ENCODE measurements around the gene MRPL27.

DNA sequence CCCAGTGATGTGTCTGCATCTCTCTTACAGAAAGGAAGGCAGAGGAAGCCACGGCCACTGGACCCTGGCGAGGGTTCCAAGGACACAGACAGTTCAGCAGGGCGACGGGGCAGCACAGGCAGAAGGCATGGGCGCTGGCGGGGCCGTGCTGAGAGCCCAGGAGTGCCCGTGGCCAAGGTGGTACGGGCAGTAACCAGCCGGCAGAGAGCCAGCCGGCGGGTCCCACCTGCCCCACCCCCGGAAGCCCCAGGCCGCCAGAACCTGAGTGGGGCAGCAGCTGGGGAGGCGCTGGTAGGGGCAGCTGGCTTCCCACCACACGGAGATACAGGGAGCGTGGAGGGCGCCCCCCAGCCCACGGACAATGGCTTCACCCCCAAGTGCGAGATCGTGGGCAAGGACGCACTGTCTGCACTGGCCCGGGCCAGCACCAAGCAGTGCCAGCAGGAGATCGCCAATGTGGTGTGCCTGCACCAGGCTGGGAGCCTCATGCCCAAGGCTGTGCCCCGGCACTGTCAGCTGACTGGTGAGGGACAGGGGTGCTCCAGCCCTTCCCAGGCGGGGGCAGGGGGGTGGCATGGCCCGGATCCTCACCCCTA, 19.3 kb downstream of the MRPL27 start:
- TF ChIP-seq, protein P1, sequence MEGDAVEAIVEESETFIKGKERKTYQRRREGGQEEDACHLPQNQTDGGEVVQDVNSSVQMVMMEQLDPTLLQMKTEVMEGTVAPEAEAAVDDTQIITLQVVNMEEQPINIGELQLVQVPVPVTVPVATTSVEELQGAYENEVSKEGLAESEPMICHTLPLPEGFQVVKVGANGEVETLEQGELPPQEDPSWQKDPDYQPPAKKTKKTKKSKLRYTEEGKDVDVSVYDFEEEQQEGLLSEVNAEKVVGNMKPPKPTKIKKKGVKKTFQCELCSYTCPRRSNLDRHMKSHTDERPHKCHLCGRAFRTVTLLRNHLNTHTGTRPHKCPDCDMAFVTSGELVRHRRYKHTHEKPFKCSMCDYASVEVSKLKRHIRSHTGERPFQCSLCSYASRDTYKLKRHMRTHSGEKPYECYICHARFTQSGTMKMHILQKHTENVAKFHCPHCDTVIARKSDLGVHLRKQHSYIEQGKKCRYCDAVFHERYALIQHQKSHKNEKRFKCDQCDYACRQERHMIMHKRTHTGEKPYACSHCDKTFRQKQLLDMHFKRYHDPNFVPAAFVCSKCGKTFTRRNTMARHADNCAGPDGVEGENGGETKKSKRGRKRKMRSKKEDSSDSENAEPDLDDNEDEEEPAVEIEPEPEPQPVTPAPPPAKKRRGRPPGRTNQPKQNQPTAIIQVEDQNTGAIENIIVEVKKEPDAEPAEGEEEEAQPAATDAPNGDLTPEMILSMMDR (conservative IDR thresholded peaks at IDR 0.05 in 1 of 2, IDR thresholded peaks at IDR 0.05 in 1 of 2; ENCODE audit: extremely low read depth in 1 of 2, insufficient read depth in 1 of 2, low read depth in 1 of 2, low read length in 2 of 2): no peak
- TF ChIP-seq EZH2 (IDR thresholded peaks at IDR 0.05; ENCODE audit: borderline replicate concordance, low read length): no peak

All from mammary epithelial cell (primary cell).